Prostate gland (tissue), 2 donors: ENCODE data around the gene LYPLA2. TPM values are rescaled to one million over a fixed set of nuclear protein-coding genes. Genes with fewer than 3 reads are reported as not detected.

ENCODE experiments used
- DNase-seq: peaks from one replicate; pipeline ENCODE4 v3.0.0-alpha.2; 2019; ENCODE audit warnings: low spot score
- H3K27ac ChIP-seq, 2 donors: fragments of 200-600 bp; sonication (generic); 2 replicates each; pipeline ENCODE4 v1.5.1; 2017 to 2019
- H3K27me3 ChIP-seq: fragments of 200-600 bp; sonication (generic); replicated peaks from 2 replicates; pipeline ENCODE4 v1.5.1; 2019; ENCODE audit not compliant: insufficient read depth
- H3K36me3 ChIP-seq, 2 donors: fragments of 200-600 bp; sonication (generic); 1 replicate in 1 of 2; 2 replicates in 1 of 2; pipeline versions ENCODE4 v1.5.1 to v1.8.1; 2017 to 2019
- H3K4me1 ChIP-seq: fragments of 200-600 bp; sonication (generic); replicated peaks from 2 replicates; pipeline ENCODE4 v1.5.1; 2019
- H3K4me3 ChIP-seq, 2 donors: fragments of 200-600 bp; sonication (generic); 2 replicates each; pipeline ENCODE4 v1.5.1; 2017 to 2019
- H3K9me3 ChIP-seq: fragments of 200-600 bp; sonication (generic); 2 replicates; pipeline ENCODE4 v1.5.1; 2017
- POLR2A ChIP-seq: fragments of 450-650 bp; IDR thresholded peaks from one replicate; pipeline ENCODE4 v1.6.1; 2016; ENCODE audit warnings: antibody characterized with exemption, mild to moderate bottlenecking
- POLR2AphosphoS5 ChIP-seq: sonication (generic); formaldehyde crosslinking; IDR thresholded peaks from one replicate; pipeline ENCODE4 v1.6.1; 2017; ENCODE audit warnings: antibody characterized with exemption
- WGBS: methylation state at CpG from one replicate; pipeline ENCODE4 v1.1.5; 2018; 5-methylcytosine and 5-hydroxymethylcytosine counted together
- intact Hi-C: fragments of 100-400 bp; cut with DNase I; formaldehyde crosslinking; loops from one replicate; pipeline ENCODE4 v1.14.2; 2022
- total RNA-seq, 2 donors: library from RNA; depleted of rRNA; stranded (reverse); fragments of >200 nt; gene quantifications; one replicate each; pipeline ENCODE4 v1.1.0, GENCODE V29; 2016
- TF ChIP-seq, protein P1 (sequence below), 4 experiments: fragments of 200-600 bp in 2 of 4; fragments of 450-650 bp in 2 of 4; sonication (generic) in 2 of 4; IDR thresholded peaks; 1 replicate in 3 of 4; 2 replicates in 1 of 4; pipeline ENCODE4 v1.5.1; 2016 to 2019; ENCODE audit warnings: antibody characterized with exemption in 4 of 4, mild to moderate bottlenecking in 2 of 4, moderate library complexity in 2 of 4

The LYPLA2 gene
- total RNA-seq, 2 donors from 2014 or later: 53.6 to 57.7 TPM

DNA sequence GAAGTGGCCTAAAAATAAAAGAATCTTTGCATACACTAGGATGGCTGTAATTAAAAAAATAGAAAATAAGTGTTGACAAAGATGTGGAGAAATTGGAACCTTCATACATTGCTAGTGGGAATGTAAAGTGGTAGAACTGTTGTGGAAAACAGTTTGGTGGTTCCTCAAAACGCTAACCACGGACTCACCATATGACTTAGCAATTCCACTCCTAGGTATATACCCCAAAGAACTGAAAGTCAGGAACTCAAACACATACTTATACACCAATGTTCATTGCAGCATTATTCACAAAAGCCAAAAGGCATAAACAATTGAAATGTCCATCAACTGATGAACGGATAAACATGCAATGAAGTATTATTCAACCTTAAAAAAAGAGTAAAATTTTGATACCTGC lies 45.1 kb downstream of the LYPLA2 start:
- WGBS: 73% methylated on average over 3 of the region's 3 CpGs
- Histone ChIP-seq H3K36me3 (no peaks in the 10 kb centered on the region), H3K4me3 (no peak overlapping the region), H3K27ac (no peak overlapping the region), H3K9me3 (no peaks in the 10 kb centered on the region), H3K27me3 (no peaks in the 10 kb centered on the region), H3K4me1 (no peaks in the 10 kb centered on the region)
- TF ChIP-seq POLR2A (no peak), POLR2AphosphoS5 (no peak)
- TF ChIP-seq, protein P1, sequence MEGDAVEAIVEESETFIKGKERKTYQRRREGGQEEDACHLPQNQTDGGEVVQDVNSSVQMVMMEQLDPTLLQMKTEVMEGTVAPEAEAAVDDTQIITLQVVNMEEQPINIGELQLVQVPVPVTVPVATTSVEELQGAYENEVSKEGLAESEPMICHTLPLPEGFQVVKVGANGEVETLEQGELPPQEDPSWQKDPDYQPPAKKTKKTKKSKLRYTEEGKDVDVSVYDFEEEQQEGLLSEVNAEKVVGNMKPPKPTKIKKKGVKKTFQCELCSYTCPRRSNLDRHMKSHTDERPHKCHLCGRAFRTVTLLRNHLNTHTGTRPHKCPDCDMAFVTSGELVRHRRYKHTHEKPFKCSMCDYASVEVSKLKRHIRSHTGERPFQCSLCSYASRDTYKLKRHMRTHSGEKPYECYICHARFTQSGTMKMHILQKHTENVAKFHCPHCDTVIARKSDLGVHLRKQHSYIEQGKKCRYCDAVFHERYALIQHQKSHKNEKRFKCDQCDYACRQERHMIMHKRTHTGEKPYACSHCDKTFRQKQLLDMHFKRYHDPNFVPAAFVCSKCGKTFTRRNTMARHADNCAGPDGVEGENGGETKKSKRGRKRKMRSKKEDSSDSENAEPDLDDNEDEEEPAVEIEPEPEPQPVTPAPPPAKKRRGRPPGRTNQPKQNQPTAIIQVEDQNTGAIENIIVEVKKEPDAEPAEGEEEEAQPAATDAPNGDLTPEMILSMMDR (IDR thresholded peaks at IDR 0.05): no peak
- no peak for DNase-seq
- intact Hi-C loops: no loop called here

DNA sequence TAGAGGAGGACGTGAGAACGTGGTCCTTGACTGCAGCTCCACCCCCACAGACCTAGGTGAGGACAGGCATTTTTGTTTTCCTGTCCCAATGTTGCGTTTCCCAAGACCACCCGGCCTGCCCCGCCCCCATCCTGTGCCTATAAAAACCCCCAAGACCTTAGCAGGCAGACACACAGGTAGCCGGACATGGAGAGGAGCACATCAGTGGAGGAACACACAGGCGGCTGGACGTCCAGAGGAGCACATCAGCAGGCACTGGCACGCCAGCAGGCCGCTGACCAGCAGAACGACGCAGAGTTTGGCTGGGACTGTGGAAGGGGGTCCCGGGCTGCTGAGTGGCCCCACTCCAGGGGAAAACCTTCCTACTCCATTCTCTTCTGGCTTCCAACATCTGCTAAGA lies 47.0 kb downstream of the LYPLA2 start:
- Histone ChIP-seq H3K27ac (no peak overlapping the region), H3K36me3 (no peaks in the 10 kb centered on the region), H3K27me3 (no peaks in the 10 kb centered on the region), H3K4me3 (no peak overlapping the region), H3K4me1 (no peaks in the 10 kb centered on the region), H3K9me3 (no peaks in the 10 kb centered on the region)
- TF ChIP-seq, protein P1 (IDR thresholded peaks at IDR 0.05): no peak
- TF ChIP-seq POLR2AphosphoS5 (no peak), POLR2A (no peak)
- intact Hi-C loops: no loop called here
- WGBS: 11% methylated on average over 13 of the region's 13 CpGs
- DNase-seq: no peak

DNA sequence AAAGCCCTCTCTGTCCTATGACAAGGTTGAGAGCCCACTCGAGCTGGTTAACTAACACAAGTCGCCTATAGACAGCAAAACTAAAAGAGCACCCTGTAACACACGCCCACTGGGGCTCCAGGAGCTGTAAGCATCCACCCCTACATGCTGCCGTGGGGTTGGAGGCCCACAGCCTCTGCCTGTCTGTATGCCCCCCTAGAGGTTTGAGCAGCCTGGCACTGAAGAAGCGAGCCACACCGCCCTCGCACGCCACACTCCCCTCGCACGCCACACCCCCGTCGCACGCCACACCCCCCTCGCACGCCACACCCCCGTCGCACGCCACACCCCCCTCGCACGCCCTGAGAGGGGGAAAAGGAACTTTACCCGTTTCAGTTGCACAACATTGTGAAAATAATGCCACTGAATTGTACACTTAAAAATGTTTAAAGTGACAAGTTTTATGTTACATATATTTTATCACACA lies 47.5 kb downstream of the LYPLA2 start:
- intact Hi-C loops: no loop called here
- H3K27ac ChIP-seq: no peak overlapping the region

DNA sequence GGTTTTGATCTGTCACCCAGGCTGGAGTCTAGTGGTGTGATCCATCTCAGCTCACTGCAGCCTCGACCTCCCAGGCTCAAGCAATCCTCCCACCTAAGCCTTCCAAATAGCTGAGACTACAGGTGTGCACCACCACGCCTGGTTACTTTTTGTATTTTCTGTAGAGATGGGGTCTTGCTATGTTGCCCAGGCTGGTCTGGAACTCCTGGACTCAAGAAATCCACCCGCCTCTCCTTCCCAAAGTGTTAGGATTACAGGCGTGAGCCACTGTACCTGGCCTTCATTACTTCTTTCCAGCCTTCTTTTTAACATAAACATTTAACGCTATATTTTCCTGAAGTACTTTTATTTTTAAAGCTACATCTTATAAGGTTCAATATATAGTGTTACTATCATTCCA lies 52.7 kb downstream of the LYPLA2 start:
- DNase-seq: no peak
- Histone ChIP-seq H3K27me3 (no peaks in the 10 kb centered on the region), H3K4me1 (no peaks in the 10 kb centered on the region), H3K9me3 (no peaks in the 10 kb centered on the region), H3K4me3 (no peak overlapping the region), H3K27ac (no peak overlapping the region), H3K36me3 (no peaks in the 10 kb centered on the region)
- TF ChIP-seq, protein P1 (IDR thresholded peaks at IDR 0.05): no peak
- TF ChIP-seq POLR2A (no peak), POLR2AphosphoS5 (no peak)
- 98% methylated on average over 5 of the region's 5 CpGs for WGBS
- intact Hi-C loops: no loop called here

More for the DNA sequence above, 47.5 kb downstream of the LYPLA2 start:
- Histone ChIP-seq H3K27me3 (no peaks in the 10 kb centered on the region), H3K9me3 (no peaks in the 10 kb centered on the region), H3K36me3 (no peaks in the 10 kb centered on the region), H3K4me3 (peak overlapping the region; percentile 4 to 25), H3K4me1 (no peaks in the 10 kb centered on the region)
- peak; percentile 63 for DNase-seq
- WGBS: under 1% methylated on average over 21 of the region's 21 CpGs
- TF ChIP-seq POLR2A (no peak), POLR2AphosphoS5 (no peak)
- TF ChIP-seq, protein P1 (IDR thresholded peaks at IDR 0.05): no peak

Other genes with a start within 250 kb of the LYPLA2 start
- gene ID3, start 231.6 kb upstream of the LYPLA2 start, total RNA-seq: 100 to 1,000 TPM; 151 to 184 TPM
- gene RPL11, start 99.3 kb upstream of the LYPLA2 start, total RNA-seq: 1,000 to 10,000 TPM in 1 of 2 donors, 100 to 1,000 TPM in 1; 784 to 1,458 TPM
- gene ELOA, start 47.7 kb upstream of the LYPLA2 start, total RNA-seq: 10 to 100 TPM; 35.7 to 42.1 TPM
- 10 to 100 TPM; 85.7 to 86.7 TPM for gene PITHD1, start 12.7 kb upstream of the LYPLA2 start, total RNA-seq
- 10 to 100 TPM; 26.3 to 27.3 TPM for gene GALE, start 9.6 kb downstream of the LYPLA2 start, total RNA-seq
- 10 to 100 TPM; 51.1 to 58.7 TPM for gene HMGCL, start 34.3 kb downstream of the LYPLA2 start, total RNA-seq
- gene FUCA1, start 77.1 kb downstream of the LYPLA2 start, total RNA-seq: 100 to 1,000 TPM in 1 of 2 donors, 10 to 100 TPM in 1; 51.4 to 111 TPM
- gene CNR2, start 122.2 kb downstream of the LYPLA2 start, total RNA-seq: not detected
- 100 to 1,000 TPM in 1 of 2 donors, 10 to 100 TPM in 1; 86.6 to 117 TPM for gene PNRC2, start 168.7 kb downstream of the LYPLA2 start, total RNA-seq
- gene SRSF10, start 189.2 kb downstream of the LYPLA2 start, total RNA-seq: 10 to 100 TPM; 94.3 to 94.9 TPM